GM21576 (cell line): ENCODE data around the gene DECR2.
"Not testable (repeated sequence)": the region's sequence is repeated elsewhere in the genome, so short reads cannot be mapped to it uniquely, and the experiment has no call there.

ENCODE experiments used
- ATAC-seq: cut with Tn5 transposase; IDR thresholded peaks from one replicate; pipeline ENCODE4 v1.9.1; 2021; ENCODE audit warnings: mild to moderate bottlenecking, moderate library complexity; ENCODE audit not compliant: unreplicated experiment

The DECR2 gene, protein sequence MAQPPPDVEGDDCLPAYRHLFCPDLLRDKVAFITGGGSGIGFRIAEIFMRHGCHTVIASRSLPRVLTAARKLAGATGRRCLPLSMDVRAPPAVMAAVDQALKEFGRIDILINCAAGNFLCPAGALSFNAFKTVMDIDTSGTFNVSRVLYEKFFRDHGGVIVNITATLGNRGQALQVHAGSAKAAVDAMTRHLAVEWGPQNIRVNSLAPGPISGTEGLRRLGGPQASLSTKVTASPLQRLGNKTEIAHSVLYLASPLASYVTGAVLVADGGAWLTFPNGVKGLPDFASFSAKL

DNA sequence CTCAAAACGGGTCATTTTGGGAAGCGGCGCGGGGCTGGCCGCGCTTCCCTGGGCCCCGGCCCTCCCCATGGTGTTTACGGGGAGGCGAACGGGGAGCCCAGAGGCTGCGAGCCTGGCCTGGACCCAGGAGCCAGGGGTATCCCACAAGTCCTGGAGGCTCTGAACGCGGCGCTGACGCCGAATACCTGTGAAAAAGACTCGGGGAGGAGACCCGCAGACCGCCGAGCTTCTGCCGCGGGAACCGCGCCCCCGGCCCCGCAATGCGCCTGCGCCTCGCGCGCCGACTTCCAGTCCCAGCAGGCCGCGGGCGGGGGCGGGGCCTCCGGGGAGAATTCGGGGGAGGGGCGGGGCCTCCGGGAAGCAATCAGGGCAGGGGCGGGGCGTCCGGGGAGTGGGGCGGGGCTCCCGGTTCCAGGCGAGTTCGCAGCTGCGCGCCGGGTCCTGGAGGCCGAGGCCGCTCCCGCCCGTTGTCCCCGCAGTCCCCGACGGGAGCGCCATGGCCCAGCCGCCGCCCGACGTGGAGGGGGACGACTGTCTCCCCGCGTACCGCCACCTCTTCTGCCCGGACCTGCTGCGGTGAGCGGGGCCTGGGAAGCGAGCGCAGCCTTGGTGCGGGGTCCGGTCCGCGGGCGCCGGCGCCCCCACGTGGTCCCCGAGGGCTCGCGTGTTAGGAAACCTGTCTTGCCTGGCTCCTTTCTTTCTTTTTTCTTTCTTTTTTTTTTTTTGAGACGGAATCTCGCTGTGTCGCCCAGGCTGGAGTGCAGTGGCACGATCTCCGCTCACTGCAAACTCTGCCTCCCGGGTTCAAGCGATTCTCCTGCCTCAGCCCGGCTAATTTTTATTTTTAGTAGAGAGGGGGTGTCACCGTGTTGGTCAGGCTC lies at the start of gene DECR2:
Gene DECR2 (plus strand): TSS at position 418 of the 881 bp plus-strand sequence. CDS start 79 bp downstream, at position 497.
- peak; percentile 38 for ATAC-seq

DNA sequence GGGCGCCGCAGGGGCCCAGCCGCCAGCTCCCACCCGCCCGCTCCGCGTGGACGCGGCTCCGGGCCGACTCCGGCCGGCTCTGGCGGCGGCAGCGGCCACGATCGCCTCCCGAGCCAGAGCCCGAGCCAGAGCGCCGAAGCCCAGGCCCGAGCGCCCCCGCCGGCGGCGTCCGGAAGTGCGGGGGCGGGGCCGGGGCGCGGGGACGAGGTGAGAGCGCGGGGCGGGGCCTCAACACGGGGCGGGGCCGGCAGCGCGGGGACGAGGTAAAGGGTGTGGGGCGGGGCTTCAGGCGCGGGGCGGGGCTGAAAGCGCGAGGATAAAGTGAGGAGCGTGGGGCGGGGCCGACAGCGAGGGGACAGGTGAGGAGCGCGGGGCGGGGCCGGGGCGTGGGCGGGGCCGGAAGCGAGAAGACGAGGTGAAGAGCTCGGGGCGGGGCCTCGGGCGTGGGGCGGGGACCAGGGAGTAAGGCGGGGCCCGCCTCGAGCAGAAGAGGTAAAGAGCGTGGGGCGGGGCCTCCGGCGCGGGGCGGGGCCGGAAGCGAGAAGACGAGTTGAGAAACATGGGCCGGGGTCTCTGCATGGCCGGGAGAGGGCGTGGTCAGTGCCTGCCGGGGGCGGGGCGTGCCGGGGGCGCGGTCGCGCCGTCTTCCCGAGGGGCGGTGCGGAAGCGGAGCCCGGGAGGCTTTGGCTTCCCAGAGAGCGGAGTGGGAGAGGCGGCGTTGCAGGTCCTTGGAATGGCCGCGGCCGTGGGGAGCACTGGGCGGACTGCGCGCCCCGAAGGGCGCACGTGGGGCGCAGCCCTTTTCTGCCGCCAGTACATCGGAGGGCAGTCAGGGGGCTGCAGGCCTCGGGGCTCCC lies 48.9 kb upstream of the DECR2 start, which contains the start of gene AXIN1:
Gene AXIN1 (minus strand): TSS at position 177 of the 857 bp plus-strand sequence. CDS start 5,698 bp downstream, outside the sequence.
- ATAC-seq = peak; percentile 50

DNA sequence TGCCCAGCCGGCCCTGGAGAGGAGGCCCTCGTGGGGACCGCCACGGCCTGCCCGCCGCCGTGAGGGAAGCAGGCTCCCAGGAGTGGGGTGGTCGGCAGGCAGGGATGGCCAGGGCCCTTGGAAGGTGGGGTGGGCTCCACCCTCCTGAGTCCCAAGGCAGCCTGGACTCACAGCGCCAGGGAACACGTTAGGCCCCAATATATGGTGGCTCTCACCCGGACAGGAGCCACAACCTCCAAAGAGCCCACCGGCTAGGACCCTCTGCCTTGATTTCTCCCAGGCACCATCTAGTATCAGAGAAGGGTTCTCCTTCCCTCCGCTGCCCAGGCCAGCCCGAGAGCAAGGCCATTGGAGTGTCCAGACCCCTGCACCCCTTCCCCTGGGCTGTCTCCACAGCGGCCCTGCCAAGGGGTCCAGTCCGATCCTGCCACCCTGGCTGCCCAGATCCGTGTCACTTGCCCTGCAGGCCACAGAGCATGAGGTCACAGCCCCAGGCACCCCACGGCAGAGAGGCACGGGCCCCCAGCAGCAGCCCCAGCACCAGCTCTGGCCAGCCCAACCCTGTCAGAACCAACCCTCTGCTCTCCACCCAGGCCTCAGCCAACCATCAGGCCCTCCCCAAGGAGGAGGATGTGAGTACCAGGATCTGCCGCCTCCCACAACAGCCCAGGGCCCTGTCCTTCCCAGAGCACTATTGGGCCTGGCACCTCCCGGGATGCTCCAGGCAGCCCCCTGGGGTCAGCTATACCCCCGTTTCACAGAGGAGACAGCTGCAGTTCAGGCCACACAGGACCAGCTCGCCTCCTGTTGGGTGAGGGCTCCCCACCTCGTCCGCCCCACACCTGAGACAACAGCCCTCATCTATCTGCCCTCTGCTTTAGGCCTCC lies 48.0 kb upstream of the DECR2 start:
- ATAC-seq = no peak

DNA sequence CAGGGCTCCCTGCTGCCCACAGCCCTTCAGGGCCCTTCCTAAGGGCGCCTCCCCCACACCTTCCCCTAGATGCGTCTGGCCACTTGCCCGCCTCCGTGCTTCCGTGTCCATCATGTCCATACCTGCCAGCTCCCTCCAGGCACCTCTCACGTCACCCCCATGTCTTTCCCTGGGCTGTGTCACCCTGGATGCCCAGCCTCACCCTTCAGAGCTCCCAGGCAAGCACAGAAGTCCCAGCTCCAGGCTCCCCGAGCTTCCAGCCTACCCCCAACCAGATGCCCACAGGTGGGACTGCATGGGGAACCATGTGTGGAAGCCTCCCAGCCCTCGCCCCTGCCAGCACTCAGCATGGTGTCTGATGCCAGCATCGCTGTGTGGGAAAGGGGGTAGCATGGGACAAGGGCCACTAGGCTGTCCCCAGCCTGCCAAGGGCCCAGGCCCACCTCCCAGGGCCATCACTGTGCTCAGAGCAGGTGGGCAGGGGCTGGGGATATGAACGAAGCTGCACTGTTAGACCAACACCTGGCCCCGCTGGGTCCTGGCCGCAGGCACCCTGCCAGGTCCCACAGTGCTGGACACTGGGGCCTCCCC lies 47.3 kb upstream of the DECR2 start:
- no peak for ATAC-seq

DNA sequence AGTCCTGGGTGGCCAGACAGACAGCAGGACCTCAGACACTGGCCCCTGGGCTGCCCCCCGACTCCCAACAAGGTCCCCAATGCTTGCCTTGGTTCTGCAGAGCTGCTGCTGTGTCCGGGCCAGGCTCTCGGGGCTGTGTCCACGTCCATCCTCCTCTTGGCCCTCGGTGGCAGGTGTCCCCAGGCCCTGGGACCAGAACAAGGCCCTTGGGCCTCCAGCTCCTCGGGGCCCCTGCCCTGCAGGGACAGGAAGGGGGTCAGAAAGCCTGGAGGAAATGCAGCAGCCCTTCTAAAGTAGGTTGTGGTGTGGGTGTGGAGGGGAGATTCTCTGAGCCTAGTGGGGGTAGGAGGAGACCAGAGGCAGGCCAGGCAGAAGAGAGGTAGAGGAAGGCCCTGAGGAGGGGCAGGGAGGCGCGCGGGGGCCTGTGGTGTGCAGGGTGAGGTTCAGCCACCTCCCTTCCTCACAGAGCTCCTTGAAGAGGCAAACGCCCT lies 46.7 kb upstream of the DECR2 start:
- ATAC-seq = no peak

DNA sequence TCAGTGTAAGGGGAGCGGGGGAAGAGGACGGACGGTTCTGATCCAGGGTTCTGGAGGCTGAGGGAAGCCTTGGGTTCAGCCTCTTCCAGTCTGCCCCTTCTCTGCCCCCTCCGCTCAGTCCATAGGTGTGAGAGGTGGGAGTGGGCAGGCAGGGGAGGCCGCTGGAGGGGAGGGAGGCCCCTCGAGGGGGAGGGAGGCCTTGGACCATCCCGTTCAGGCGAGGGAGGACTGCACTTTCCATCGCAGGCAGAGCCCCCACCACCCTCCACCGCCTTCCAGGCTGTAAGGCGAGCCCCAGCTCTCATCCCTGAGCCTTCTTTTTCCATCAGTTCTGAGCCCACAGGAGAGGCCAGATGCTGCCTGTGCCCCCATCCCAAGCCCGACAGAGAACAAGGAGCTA lies 44.9 kb upstream of the DECR2 start:
- no peak for ATAC-seq

DNA sequence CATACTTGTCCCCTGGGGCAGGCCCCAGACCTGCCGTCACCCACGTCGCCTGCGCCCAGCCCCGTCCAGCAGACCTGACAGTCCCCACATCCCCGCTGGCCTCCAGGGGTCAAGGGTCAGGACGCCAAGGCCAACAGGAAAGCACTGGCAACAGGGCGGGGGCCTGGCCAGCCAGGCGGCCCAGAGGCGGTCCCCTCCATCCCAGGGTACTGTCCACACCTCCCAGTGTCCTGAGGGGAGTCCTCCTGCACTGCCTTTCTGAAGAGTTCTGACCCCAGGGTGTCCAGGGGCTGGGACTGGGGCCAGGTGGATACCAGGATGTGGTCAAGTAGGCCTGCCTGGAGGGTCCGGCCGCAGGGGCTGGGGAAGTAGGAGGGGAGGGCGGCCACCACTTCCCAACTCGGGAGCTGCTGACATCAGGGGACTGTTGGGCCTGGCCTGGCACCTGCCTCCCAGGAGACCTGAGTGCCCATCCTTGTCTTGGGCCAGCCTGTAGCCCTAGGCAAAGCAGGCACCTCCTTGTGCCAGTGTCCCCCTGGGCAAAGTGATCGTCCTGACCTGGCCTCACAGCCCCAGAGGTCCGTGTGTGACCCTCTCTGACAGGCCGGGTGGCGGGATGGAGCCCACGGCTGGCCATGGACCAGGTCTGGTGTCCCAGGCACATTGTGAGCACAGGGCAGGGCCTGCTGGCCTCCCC lies 42.5 kb upstream of the DECR2 start:
- no peak for ATAC-seq

DNA sequence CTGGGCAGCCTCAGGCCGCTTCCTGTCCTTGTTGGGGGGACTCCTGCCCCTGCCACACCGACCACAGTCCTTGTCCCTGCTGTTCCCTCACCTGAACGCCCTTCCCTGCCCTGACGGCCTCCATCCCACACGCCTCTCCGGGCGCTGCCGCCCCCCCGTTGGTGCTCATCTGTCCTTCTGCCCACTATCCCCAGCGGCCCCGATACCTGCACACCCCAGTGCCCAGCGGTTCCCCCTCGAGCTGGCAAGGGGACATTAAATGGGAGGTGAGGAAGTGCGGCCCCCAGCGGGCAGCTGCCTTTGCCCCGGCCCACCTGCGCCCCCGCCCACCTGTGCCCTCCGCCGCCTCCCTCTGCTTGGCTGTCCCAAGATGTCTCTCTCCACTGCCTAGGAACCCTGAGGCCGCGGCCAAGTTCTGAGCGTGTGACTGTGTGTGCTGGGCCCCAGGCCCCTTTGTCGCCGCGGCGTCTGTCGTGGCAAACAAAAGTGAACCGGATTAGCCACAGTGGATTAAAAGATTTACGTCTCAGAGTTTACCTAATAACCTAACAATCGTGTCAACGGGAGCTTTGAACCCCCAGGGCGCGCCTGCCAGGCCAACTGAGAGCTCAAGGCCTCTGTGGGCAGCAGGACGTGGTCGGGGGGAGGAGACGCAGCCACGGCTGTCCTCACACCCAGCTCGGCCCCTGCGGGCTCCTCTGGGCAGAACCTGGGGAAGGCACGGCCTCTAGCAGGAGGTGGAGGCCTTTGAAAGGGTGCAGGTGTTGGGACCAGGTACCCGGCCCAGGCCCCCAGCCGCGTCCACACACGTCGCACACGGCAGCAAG lies 41.6 kb upstream of the DECR2 start:
- ATAC-seq = no peak

DNA sequence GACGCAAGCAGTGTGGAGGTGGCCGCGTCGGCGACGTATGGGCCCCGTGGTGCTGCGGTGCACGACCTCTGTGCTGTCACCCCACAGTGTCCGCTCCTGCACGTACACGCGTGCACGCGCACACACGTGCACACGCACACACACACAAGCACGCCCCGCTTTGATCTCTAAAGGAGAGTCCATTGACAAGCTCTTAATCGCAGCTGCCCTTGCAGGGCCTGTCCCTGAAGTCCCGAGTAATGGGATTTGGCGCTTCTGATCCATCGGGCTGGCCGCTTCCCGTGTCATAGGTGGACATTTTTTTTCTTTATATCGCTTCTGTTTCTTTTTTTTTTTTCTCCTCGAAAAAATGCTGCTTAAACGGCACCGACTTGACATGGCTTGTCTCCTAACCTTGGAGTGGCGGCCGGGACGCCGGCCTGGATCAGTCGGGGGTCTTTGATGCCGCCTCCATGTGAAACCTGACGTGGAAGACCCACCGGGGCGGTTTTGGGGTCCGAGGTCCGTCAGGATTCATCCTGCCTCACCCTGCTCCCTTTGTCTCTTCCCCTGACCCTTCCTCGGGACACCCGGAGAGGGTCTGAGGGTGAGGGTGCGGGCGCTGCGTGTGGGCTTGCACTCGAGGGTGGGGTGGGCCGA lies 40.9 kb upstream of the DECR2 start:
- ATAC-seq = no peak

DNA sequence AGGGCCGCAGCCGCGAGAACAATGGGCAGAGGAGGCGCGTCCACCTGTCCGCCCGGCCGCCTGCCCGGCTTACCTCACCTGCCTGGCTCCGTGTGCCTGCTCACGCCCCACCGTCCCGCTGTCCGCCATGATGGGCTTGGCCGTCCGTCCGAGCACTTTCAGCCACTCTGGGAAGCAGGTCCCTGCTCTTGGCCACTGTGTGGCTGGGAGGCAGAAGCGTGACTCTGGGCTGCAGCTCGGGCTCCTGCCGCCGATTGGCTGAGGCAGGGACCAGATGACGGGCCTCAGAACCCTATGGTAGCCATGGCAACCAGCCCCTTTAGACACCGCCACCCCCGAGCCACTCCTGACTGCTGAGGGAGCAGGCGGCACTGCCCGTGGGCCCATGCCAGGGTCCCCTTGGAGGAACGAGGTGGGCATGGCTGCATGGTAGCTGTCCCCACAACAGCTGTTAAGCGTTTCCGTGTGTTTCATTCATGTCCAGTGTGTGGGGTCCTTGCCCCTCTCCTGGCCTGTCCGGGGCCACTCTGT lies 40.3 kb upstream of the DECR2 start:
- ATAC-seq = no peak

DNA sequence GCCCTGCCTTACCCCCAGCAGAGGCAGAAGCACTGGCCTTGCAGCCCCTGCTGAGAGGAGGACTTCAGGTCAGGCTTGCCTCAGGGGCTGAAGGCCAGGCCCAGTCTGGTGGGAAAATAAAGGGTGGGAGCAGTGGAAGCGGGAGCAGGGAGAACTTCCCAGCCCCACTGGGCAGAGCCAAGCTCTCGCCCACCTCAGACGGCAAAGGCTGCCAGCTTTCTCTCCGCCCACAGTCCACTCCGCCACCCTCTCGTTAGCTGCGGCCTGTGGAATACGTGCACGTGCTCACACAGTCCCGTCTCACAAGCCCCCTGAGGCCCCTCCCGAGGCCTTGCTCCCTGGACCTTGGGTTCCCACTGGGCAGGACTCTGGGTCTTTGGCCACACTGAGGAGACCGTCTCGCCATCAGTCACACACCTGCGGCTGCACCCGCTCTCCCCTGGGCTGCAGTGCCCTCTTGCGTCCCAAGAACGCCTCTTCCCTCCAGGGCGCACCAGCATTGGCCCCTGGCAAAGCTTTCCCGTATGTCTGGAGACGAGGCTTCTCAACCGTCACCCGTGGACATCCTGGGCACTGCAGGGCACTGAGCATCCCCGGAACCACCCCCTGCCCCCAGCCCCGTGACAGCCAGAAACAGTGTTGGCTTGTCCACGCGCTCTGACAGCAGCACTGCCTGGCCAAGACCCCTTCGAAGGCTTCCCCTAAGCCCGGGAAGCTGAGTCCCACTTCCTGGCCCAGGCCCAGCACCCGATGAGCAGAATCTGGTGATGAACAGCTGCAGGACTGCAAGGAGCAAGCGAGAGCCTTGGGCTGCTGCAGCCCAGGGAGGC lies 39.6 kb upstream of the DECR2 start:
- no peak for ATAC-seq

DNA sequence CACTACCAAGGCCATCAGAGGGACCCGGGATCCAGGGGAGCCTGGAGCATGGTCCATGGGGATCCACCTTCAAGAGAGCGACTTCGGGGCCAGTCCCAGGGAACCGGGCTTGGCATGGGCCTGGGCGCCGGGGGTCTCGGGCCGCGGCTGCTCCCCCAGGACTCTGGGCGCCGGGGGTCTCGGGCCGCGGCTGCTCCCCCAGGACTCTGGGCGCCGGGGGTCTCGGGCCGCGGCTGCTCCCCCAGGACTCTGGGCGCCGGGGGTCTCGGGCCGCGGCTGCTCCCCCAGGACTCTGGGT lies 39.0 kb upstream of the DECR2 start:
- not testable (repeated sequence) for ATAC-seq

DNA sequence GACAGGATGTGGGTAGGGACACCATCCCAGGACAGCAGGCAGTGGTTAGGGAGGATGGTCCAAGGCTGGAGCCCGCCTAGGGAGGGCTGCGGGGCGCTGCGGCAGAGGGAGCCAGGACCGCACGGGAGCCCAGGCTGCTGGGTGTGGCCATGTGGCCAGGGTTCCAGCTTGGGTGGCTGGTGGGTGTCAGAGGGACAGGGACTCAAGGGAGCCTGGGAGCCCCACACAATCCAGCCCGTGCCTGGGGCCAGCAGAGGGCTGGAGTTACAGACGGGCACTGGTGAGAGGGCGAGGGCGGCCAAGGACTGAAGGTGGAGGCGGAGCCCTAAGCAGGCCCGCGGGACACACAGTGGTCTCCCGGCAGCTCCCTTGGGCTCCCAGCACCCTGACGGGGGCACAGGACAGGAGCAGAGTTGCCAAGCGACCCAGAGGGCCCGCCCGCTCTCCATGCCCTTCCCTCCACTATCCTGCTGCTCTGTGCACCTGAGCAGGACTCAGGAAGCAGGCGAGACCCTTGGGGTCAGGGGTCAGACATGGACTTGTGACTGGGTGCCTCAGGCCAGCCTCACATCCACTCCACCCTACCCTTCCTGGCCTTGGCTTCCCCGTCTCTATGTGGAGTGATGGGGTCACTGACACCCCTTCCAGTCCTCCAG lies 38.4 kb upstream of the DECR2 start:
- no peak for ATAC-seq

DNA sequence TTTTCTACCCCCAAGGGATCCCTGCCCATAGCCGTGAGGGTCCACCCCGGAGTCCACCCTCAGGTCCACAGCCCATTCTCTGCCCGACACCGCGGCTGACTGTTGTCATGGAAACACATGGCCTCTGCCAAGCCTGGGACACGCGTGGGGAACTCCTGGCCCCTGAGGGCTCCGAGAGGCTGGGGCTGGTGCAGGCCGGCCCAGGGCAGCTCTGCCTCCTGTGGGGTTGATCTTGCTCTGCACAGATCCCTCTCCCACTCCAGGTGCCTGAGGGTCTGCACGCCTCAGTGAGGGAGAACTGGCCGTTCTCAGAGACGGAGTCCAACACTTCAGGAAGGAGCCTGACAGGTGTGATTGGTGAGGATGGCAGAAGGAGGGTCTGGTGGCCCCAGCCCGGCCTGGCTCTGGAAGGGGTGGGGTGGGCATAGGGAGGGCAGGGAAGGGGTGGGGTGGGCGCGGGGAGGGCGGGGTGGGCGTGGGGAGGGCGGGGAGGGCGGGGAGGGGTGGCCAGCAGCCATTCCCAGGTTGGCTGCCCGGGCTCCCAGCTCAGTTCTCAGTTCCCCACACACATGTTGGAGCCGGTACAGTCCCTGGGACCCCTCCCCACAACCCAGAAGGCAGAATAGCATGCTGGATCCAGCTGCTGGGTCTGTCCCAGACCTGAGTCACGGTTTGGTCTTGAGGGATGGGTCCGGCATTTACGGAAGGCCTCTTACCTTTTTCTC lies 37.8 kb upstream of the DECR2 start:
- no peak for ATAC-seq
